HUES6 (cell line): Measurements from ENCODE around the gene PDCD11.

Experiments
- H3K27ac ChIP-seq: 2 replicates; pipeline ENCODE4 v1.7.0; 2013; ENCODE audit warnings: low read depth, mild to moderate bottlenecking, low read length, inconsistent platforms
- H3K27me3 ChIP-seq: 2 replicates; pipeline ENCODE4 v1.6.1; 2013; ENCODE audit warnings: low read length; ENCODE audit not compliant: control insufficient read depth, insufficient read depth
- H3K36me3 ChIP-seq: 2 replicates; pipeline ENCODE4 v1.6.1; 2013; ENCODE audit warnings: low read length; ENCODE audit not compliant: control insufficient read depth, insufficient read depth
- H3K4me1 ChIP-seq: 2 replicates; pipeline ENCODE4 v1.6.1; 2013; ENCODE audit warnings: low read length; ENCODE audit not compliant: control insufficient read depth, insufficient read depth
- H3K4me3 ChIP-seq: 2 replicates; pipeline ENCODE4 v1.5.1; 2013; ENCODE audit warnings: low read depth, low read length
- H3K9ac ChIP-seq: one replicate; pipeline ENCODE4 v1.6.1; 2013; ENCODE audit warnings: mild to moderate bottlenecking, low read length
- H3K9me3 ChIP-seq: 2 replicates; pipeline ENCODE4 v1.6.1; 2013; ENCODE audit warnings: low read depth, low read length; ENCODE audit not compliant: control insufficient read depth, insufficient read depth

The PDCD11 gene

DNA sequence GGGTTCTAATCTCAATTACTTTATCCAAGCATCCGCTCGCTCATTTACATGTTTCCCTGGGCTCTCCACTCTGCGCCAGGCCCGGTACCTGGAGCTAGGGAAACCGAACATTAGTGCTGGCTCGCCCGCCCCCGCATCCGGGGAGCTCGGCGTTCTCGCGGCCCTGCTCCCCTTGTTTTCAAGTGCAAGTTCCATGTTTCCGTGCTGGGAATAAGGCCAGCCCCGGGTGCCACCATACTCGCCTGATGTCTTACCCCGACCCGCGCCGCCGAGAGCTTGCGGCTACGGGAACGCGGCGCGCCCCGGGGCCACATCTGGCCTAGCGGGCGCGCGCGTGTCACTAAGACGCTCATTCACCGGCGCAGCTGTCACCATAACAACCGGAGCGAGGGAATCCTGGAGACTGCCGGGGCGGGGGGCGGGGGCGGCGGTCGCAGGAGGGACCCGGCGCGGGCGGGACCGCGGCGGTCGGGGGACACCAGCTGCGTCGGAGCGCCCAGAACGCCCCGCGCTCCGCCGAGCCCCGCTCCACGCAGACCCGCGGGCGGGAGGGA lies 97.0 kb downstream of the PDCD11 start, which contains the start of gene NEURL1:
NEURL1 (plus strand) TSS at position 344 of the 554 bp plus-strand sequence. CDS start 683 bp downstream, outside the sequence.
- Histone ChIP-seq H3K36me3 (no peaks in the 10 kb centered on the region), H3K9ac (peak within 1 kb of the TSS; percentile 75), H3K4me3 (peak within 1 kb of the TSS; percentile 88), H3K27ac (no peak within 1 kb of the TSS; the same call in 1 of the 2 replicates), H3K4me1 (peaks cover 26% of the 10 kb centered on the region), H3K27me3 (peaks cover 38% of the 10 kb centered on the region), H3K9me3 (no peaks in the 10 kb centered on the region)

DNA sequence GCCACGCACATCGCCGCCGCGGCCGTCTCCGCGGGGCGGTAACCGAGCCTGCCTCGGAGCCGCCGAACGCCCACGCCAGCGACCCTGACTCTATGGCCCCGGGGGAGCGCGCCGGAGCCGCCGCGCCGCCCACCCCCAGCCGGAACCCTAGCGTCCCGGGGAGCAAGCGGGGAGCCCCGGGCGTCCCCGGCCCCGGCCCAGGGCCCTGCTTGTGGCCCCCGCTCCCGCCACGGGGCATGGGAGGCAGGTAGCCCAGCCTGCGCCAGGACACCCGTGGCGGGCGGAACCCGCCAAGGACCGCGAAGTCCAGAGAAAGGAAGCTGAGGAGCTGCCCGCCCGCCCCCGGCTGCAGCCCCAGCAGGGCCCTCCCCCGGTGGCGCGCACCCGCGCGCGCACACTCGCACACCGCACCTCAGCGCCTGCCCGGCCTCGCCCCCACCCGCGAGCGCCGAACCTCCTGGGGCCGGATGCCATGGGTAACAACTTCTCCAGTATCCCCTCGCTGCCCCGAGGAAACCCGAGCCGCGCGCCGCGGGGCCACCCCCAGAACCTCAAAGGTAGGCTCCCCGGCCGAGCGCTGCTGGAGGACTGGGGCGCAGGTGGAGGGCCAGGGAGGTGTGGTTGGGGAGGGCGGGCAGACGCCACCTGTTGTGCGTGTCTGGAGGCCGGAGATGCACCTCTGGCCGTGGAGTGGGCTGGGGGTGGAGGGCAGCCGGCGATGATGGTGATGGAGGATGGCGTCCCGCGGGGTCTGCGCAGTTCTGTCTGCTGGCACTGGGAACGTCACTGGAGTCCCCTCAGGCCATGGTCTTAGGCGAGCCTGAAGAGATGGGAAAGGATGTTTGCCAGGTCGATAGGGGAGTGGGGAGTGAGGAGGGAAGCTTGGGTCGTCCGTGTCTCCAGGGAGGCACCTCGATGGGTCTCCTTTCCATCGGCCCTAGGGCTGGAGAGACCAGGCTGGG lies 97.8 kb downstream of the PDCD11 start:
- Histone ChIP-seq H3K9me3 (no peaks in the 10 kb centered on the region), H3K4me1 (peaks cover 26% of the 10 kb centered on the region), H3K27me3 (peaks cover 38% of the 10 kb centered on the region), H3K27ac (no peak overlapping the region; the same call in 1 of the 2 replicates), H3K4me3 (peak overlapping the region; percentile 88), H3K9ac (peak overlapping the region; percentile 75), H3K36me3 (no peaks in the 10 kb centered on the region)

GRCh38 chr10:103495321-103495720 lies 98.9 kb downstream of the PDCD11 start:
- no peaks in the 10 kb centered on the region for H3K9me3 ChIP-seq
- peaks cover 34% of the 10 kb centered on the region for H3K4me1 ChIP-seq
- H3K36me3 ChIP-seq = no peaks in the 10 kb centered on the region
- peak overlapping the region; percentile 50 for H3K9ac ChIP-seq
- H3K27ac ChIP-seq = no peak overlapping the region
- H3K27me3 ChIP-seq = peaks cover 38% of the 10 kb centered on the region
- H3K4me3 ChIP-seq = peak overlapping the region; percentile 88; the same call in 1 of the 2 replicates
